ENCODE measurements around the gene FBXL7. TPM values are rescaled to one million over a fixed set of nuclear protein-coding genes. Genes with fewer than 3 reads are reported as not detected.

The FBXL7 gene
- total and polyA plus RNA-seq, 4 experiments from 2014 or later: not detected

DNA sequence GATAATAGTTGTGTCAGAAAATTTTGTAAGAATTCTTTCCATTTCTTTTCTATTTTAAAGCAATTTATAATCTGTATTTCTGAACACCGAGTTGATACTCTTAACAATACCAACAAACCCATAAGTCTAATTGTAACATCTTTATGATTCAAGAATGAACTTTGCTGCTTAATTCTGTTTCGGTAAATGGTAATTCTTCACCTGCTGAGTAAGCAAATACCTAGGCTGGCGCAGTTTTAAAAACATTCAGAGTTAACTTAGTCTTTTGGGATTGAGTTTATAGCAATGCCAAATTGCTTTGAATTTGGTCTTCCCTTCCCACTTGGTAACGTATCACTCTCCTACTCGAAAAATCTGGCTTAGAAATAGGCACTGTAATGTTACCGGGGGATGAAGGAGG, 456.6 kb downstream of the FBXL7 start:
- H3K4me1 Mint-ChIP-seq: no peaks in the 10 kb centered on the region
- H3K9me3 Mint-ChIP-seq: peaks cover 0 to 10% (median 3%) of the 10 kb centered on the region in 8 donors
- Histone ChIP-seq H3K27ac (ENCODE audit: low read depth, low read length) (no peak overlapping the region), H3K9me3 (ENCODE audit: control insufficient read depth in 1 of 2, low read length in 2 of 2) (no peaks in the 10 kb centered on the region), H3K4me1 (ENCODE audit: insufficient read depth, low read length) (no peaks in the 10 kb centered on the region), H3K36me3 (ENCODE audit: insufficient read depth, low read length) (no peaks in the 10 kb centered on the region), H3K27me3 (ENCODE audit: insufficient read depth, low read length) (no peaks in the 10 kb centered on the region), H3K4me3 (ENCODE audit: low read length in 2 of 2) (no peak overlapping the region)
- H3K4me3 Mint-ChIP-seq: no peak overlapping the region
- intact Hi-C loops (cut with micrococcal nuclease): no loop called here
- H3K27me3 Mint-ChIP-seq: no peaks in the 10 kb centered on the region
- POLR2A ChIA-PET (ENCODE audit: partially characterized antibody): no interaction called here
- H3K36me3 Mint-ChIP-seq: no peaks in the 10 kb centered on the region
- CTCF ChIA-PET (ENCODE audit: partially characterized antibody): no interaction called here
- H3K27ac Mint-ChIP-seq: no peak overlapping the region
- no peak for DNase-seq

DNA sequence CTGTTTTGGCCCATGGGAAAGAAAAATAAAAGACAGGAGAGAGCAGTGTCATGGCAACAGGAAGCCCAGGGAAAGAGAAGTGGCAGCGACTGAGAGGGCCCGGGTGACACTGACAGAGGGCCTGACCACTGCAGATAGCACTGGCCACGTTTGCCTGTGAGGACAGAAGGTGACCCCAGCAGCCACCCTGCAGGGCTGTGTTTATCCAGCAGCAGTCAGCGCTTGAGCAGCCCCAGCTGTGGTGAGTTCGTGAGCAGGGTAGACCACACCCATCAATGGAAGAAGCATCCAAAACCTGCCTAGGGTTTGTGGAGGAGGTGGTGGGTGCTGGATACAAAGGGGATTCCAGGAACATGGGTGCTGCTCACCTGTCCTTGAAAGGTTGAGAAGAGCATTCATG, 457.1 kb downstream of the FBXL7 start:
- no peak overlapping the region for H3K27ac Mint-ChIP-seq
- Histone ChIP-seq H3K4me3 (ENCODE audit: low read length in 2 of 2) (no peak overlapping the region), H3K36me3 (ENCODE audit: insufficient read depth, low read length) (no peaks in the 10 kb centered on the region), H3K27me3 (ENCODE audit: insufficient read depth, low read length) (no peaks in the 10 kb centered on the region), H3K27ac (ENCODE audit: low read depth, low read length) (no peak overlapping the region), H3K4me1 (ENCODE audit: insufficient read depth, low read length) (no peaks in the 10 kb centered on the region), H3K9me3 (ENCODE audit: control insufficient read depth in 1 of 2, low read length in 2 of 2) (no peaks in the 10 kb centered on the region)
- no peaks in the 10 kb centered on the region for H3K27me3 Mint-ChIP-seq
- CTCF ChIA-PET (ENCODE audit: partially characterized antibody): no interaction called here
- intact Hi-C loops (cut with micrococcal nuclease): no loop called here
- H3K36me3 Mint-ChIP-seq: no peaks in the 10 kb centered on the region
- H3K9me3 Mint-ChIP-seq: peaks cover 0 to 10% (median 3%) of the 10 kb centered on the region in 8 donors
- H3K4me1 Mint-ChIP-seq: no peaks in the 10 kb centered on the region
- POLR2A ChIA-PET (ENCODE audit: partially characterized antibody): no interaction called here
- no peak for DNase-seq
- no peak overlapping the region for H3K4me3 Mint-ChIP-seq

DNA sequence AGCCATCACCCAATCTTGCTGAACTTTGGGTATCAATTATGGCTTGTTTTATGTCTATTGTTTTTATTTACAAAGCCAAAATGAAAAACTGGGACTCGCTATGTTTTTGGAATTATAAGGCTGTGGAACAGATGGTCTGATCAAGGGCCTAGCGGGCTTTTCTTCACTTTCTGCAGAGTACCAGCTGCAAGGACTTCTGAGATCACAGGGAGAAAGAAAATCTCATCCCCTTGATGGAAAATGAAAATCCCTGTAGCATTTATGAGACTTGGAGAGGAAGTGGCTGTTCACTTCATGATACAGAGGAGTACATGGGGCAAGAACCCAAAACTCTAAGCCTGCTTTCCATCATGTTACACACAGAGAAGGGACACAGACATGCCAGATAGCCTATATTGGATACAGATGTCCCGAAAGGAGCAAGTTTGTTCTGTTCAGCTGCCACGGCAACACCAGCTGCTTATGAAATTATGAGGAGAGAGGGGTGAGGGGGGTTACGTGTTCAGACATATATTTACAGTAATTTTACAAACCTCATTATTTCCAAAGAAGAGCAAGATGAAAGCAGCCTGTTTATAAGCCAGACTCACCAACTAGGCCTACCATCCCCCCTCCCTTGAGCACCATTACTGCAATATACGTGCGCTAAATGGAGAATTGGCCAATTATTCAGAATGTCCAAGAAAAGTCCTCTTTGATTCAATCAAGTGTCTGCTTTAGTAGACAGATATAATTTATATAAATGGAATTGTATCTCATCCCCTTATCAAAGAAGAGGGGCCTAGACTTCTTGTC, 459.6 kb downstream of the FBXL7 start:
- DNase-seq: no peak
- ChIA-PET CTCF (ENCODE audit: partially characterized antibody) (no interaction called here), POLR2A (ENCODE audit: partially characterized antibody) (no interaction called here)
- Histone ChIP-seq H3K4me1 (ENCODE audit: insufficient read depth, low read length) (no peaks in the 10 kb centered on the region), H3K27ac (ENCODE audit: low read depth, low read length) (no peak overlapping the region), H3K36me3 (ENCODE audit: insufficient read depth, low read length) (no peaks in the 10 kb centered on the region), H3K27me3 (ENCODE audit: insufficient read depth, low read length) (no peaks in the 10 kb centered on the region), H3K9me3 (ENCODE audit: control insufficient read depth in 1 of 2, low read length in 2 of 2) (no peaks in the 10 kb centered on the region), H3K4me3 (ENCODE audit: low read length in 2 of 2) (no peak overlapping the region)
- intact Hi-C loops (cut with micrococcal nuclease): no loop called here
- no peaks in the 10 kb centered on the region for H3K27me3 Mint-ChIP-seq
- H3K4me3 Mint-ChIP-seq: no peak overlapping the region
- H3K9me3 Mint-ChIP-seq: peaks cover 0 to 10% (median 3%) of the 10 kb centered on the region in 8 donors
- H3K27ac Mint-ChIP-seq: no peak overlapping the region
- no peaks in the 10 kb centered on the region for H3K4me1 Mint-ChIP-seq
- H3K36me3 Mint-ChIP-seq: no peaks in the 10 kb centered on the region

DNA sequence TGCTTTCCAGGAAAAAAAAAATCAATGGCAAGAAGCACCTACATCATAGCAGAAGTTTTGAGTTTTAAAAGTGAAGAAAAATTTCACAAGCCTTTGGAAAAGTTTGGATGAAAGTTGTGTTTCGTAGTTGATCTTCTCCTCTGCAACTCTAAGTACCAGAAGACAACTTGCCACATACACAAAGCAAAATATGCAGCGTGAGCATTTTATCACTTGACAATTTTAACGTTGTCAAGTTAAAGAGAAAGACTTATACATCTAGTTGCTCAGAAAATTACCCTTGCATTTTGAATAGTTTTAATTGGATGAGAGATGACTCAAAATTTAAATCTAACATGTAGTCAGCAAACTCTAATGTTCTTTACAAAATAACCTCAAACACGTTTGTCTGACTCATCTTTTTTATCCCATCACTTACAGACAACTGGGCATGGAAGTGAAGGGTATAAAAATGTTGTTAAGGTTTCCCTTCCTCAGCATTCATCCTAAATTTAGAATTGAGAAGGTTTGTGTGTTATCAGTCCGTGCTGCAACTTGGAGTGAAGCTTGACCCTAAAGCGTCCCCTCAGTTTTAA, 466.2 kb downstream of the FBXL7 start:
- CTCF ChIA-PET (ENCODE audit: partially characterized antibody): no interaction called here
- intact Hi-C loops (cut with micrococcal nuclease): no loop called here
- Mint-ChIP-seq H3K4me1 (no peaks in the 10 kb centered on the region), H3K9me3 (peaks cover 0 to 5% (median 1%) of the 10 kb centered on the region in 8 donors), H3K36me3 (no peaks in the 10 kb centered on the region), H3K27me3 (no peaks in the 10 kb centered on the region), H3K4me3 (no peak overlapping the region), H3K27ac (no peak overlapping the region)
- Histone ChIP-seq H3K36me3 (ENCODE audit: insufficient read depth, low read length) (no peaks in the 10 kb centered on the region), H3K27ac (ENCODE audit: low read depth, low read length) (no peak overlapping the region), H3K27me3 (ENCODE audit: insufficient read depth, low read length) (no peaks in the 10 kb centered on the region), H3K9me3 (ENCODE audit: control insufficient read depth in 1 of 2, low read length in 2 of 2) (no peaks in the 10 kb centered on the region), H3K4me3 (ENCODE audit: low read length in 2 of 2) (no peak overlapping the region), H3K4me1 (ENCODE audit: insufficient read depth, low read length) (no peaks in the 10 kb centered on the region)
- DNase-seq: no peak
- POLR2A ChIA-PET (ENCODE audit: partially characterized antibody): no interaction called here

DNA sequence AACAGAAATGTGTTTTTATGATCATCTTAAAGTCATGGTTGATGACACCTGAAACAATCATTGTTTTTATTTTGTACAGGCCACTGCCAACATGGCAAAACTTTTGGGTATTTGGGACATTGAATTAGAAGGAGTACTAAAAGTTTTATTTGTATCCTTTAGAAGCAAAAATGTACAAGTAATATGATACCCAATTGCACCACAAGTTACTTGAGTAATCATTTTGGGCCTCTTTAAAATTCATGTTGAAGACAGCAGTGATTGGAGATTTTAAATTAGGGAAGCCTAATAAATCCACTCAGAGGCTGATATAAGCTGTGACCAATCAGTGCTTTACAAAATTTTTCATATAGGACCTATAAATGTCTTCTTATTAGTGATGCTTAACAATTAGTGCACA, 466.7 kb downstream of the FBXL7 start:
- no peaks in the 10 kb centered on the region for H3K9me3 ChIP-seq (ENCODE audit: control insufficient read depth in 1 of 2, low read length in 2 of 2)

DNA sequence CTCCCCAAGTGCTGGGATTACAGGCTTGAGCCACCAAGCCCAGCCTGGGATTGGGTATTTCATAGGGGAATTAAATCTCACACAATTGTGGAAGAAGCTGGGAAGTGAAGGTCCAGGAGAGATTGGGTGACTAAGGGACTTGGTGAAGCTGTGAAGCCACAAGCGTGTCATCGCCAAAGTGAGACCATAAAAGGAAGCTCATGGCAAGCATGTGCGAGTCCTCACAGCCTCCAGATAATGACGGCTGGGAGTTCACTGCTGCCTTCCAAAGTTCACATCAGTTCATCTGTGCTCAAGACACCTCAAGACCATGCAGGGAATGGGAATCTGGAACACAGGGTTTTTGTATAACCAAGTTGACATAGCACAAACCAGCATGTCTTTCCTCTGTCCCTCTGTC, 469.0 kb downstream of the FBXL7 start:
- Mint-ChIP-seq H3K9me3 (peaks cover 0 to 8% (median 4%) of the 10 kb centered on the region in 8 donors), H3K27ac (no peak overlapping the region), H3K36me3 (no peaks in the 10 kb centered on the region), H3K4me1 (no peaks in the 10 kb centered on the region), H3K27me3 (no peaks in the 10 kb centered on the region), H3K4me3 (no peak overlapping the region)
- Histone ChIP-seq H3K9me3 (ENCODE audit: control insufficient read depth in 1 of 2, low read length in 2 of 2) (no peaks in the 10 kb centered on the region), H3K27me3 (ENCODE audit: insufficient read depth, low read length) (no peaks in the 10 kb centered on the region), H3K36me3 (ENCODE audit: insufficient read depth, low read length) (no peaks in the 10 kb centered on the region), H3K4me1 (ENCODE audit: insufficient read depth, low read length) (no peaks in the 10 kb centered on the region), H3K27ac (ENCODE audit: low read depth, low read length) (no peak overlapping the region), H3K4me3 (ENCODE audit: low read length in 2 of 2) (no peak overlapping the region)
- intact Hi-C loops (cut with micrococcal nuclease): no loop called here
- no peak for DNase-seq
- CTCF ChIA-PET (ENCODE audit: partially characterized antibody): no interaction called here
- POLR2A ChIA-PET (ENCODE audit: partially characterized antibody): no interaction called here

More for the DNA sequence above, 466.7 kb downstream of the FBXL7 start:
- POLR2A ChIA-PET (ENCODE audit: partially characterized antibody): no interaction called here
- Histone ChIP-seq H3K4me1 (ENCODE audit: insufficient read depth, low read length) (no peaks in the 10 kb centered on the region), H3K4me3 (ENCODE audit: low read length in 2 of 2) (no peak overlapping the region), H3K27ac (ENCODE audit: low read depth, low read length) (no peak overlapping the region), H3K27me3 (ENCODE audit: insufficient read depth, low read length) (no peaks in the 10 kb centered on the region), H3K36me3 (ENCODE audit: insufficient read depth, low read length) (no peaks in the 10 kb centered on the region)
- CTCF ChIA-PET (ENCODE audit: partially characterized antibody): no interaction called here
- intact Hi-C loops (cut with micrococcal nuclease): no loop called here
- H3K27ac Mint-ChIP-seq: no peak overlapping the region
- no peak for DNase-seq
- peaks cover 0 to 5% (median 1%) of the 10 kb centered on the region in 8 donors for H3K9me3 Mint-ChIP-seq
- H3K27me3 Mint-ChIP-seq: no peaks in the 10 kb centered on the region
- H3K4me3 Mint-ChIP-seq: no peak overlapping the region
- no peaks in the 10 kb centered on the region for H3K4me1 Mint-ChIP-seq
- H3K36me3 Mint-ChIP-seq: no peaks in the 10 kb centered on the region

DNA sequence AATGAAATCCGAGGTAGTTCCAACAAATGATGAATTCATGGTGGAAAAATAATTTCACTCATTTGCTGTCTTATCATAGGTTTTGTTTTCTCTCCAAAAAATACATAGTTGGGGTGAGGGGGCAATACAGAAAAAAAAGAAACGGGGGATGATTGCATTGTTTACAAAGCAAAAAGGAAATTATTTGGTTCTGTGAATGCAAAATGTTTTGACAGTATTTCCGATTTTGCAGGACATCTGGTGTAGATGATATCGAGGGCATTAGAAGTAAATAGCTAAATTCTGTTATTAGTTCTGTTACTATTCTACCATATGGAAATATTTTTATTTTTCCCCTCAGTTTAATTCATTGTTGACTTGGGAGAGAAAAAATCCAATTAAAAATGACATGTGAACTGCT, 477.9 kb downstream of the FBXL7 start:
- no peak for DNase-seq
- no peaks in the 10 kb centered on the region for H3K27me3 Mint-ChIP-seq
- POLR2A ChIA-PET (ENCODE audit: partially characterized antibody): no interaction called here
- Histone ChIP-seq H3K27me3 (ENCODE audit: insufficient read depth, low read length) (no peaks in the 10 kb centered on the region), H3K4me3 (ENCODE audit: low read length in 2 of 2) (no peak overlapping the region), H3K36me3 (ENCODE audit: insufficient read depth, low read length) (no peaks in the 10 kb centered on the region), H3K4me1 (ENCODE audit: insufficient read depth, low read length) (no peaks in the 10 kb centered on the region), H3K27ac (ENCODE audit: low read depth, low read length) (no peak overlapping the region), H3K9me3 (ENCODE audit: control insufficient read depth in 1 of 2, low read length in 2 of 2) (no peaks in the 10 kb centered on the region)
- intact Hi-C loops (cut with micrococcal nuclease): no loop called here
- CTCF ChIA-PET (ENCODE audit: partially characterized antibody): no interaction called here
- H3K9me3 Mint-ChIP-seq: peaks cover 0 to 13% (median 6%) of the 10 kb centered on the region in 8 donors
- H3K4me1 Mint-ChIP-seq: no peaks in the 10 kb centered on the region
- H3K27ac Mint-ChIP-seq: no peak overlapping the region
- no peak overlapping the region for H3K4me3 Mint-ChIP-seq
- H3K36me3 Mint-ChIP-seq: no peaks in the 10 kb centered on the region
